Activated naive CD4-positive, alpha-beta T cell treated with anti-CD3 and anti-CD28 coated beads, Interleukin-2, amount 50 U/mL, for 72 hours (primary cell): ENCODE results near the gene GNL2. TPM values are rescaled to one million over a fixed set of nuclear protein-coding genes. Genes with fewer than 3 reads are reported as not detected.
A peak's percentile ranks its signal among the peaks of the same experiment; 100 is the strongest.
"Not testable (repeated sequence)": the region's sequence is repeated elsewhere in the genome, so short reads cannot be mapped to it uniquely, and the experiment has no call there.

Experiments
- ATAC-seq, 2 donors: fragments of 150-1000 bp; cut with Tn5 transposase; 2 replicates each; pipeline ENCODE4 v1.10.0; 2021; ENCODE audit warnings: mild to moderate bottlenecking in 2 of 2, moderate library complexity in 2 of 2
- DNase-seq, 2 donors: peaks; one replicate each; pipeline ENCODE4 v3.0.0; 2021 to 2022; ENCODE audit warnings: low spot score in 2 of 2
- H3K27ac Mint-ChIP-seq, 2 donors: one replicate each; pipeline ENCODE4 v1.8.0; 2022; ENCODE audit warnings: mild to moderate bottlenecking in 2 of 2, mixed read lengths in 2 of 2
- H3K36me3 Mint-ChIP-seq, 2 donors: one replicate each; pipeline ENCODE4 v1.8.0; 2022; ENCODE audit warnings: mixed read lengths in 2 of 2
- H3K9me3 Mint-ChIP-seq, 2 donors: one replicate each; pipeline ENCODE4 v1.8.0; 2022; ENCODE audit warnings: mixed read lengths in 2 of 2
- total RNA-seq, 2 donors: library from RNA; stranded (reverse); gene quantifications; one replicate each; pipeline ENCODE4 v1.2.3, GENCODE V29; 2022

GNL2 gene
- total RNA-seq, 2 donors from 2014 or later: 70.3 to 75.7 TPM

DNA sequence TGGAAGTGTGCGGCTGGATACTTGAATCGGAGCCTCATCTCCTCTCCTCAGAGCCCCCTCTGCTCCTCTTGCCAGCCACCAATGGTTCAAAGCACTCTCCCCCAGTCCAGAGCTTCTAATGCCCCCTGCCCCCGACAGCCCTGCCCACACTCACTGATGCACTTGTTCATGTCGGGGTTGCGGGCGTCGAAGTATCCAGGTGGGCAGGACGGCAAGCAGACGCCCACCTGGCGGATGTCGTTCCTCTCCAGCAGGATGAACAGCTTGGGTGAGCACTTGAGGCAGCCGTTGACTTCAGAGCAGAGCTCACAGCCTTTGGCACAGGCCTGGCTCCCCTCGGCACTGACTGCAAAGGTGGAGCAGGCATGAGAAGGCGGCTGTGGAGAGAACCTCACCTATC, 20.6 kb upstream of the GNL2 start:
- Mint-ChIP-seq H3K36me3 (no peaks in the 10 kb centered on the region), H3K9me3 (no peaks in the 10 kb centered on the region), H3K27ac (no peak overlapping the region)
- DNase-seq: no peak
- no peak for ATAC-seq

GRCh38 chr1:37614105-37614504, 18.4 kb upstream of the GNL2 start:
- Mint-ChIP-seq H3K9me3 (no peaks in the 10 kb centered on the region), H3K36me3 (no peaks in the 10 kb centered on the region), H3K27ac (no peak overlapping the region)
- no peak for DNase-seq
- no peak for ATAC-seq

GRCh38 chr1:37612186-37612585, 16.4 kb upstream of the GNL2 start:
- no peak for DNase-seq
- Mint-ChIP-seq H3K27ac (no peak overlapping the region), H3K36me3 (no peaks in the 10 kb centered on the region), H3K9me3 (no peaks in the 10 kb centered on the region)
- ATAC-seq: no peak

DNA sequence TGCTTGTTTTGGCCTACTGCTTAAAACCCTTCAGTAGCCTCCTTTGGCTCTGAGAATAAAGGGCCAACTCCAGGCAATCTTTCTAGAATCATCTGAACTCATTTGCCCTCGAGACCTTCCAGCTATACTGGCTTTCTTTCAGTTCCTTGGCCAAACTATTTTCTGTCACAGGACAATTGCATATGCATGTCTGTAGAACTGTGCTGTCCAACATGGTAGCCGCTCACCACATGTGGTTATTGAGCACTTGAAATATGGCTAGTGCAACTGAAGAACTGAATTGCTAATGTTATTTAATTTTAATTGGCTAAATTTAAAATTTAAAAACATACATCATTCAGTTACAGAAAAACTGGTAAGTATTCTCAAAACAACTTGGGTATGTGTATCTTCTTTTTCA, 14.3 kb upstream of the GNL2 start:
- H3K9me3 Mint-ChIP-seq: no peaks in the 10 kb centered on the region
- H3K27ac Mint-ChIP-seq: no peak overlapping the region
- DNase-seq: no peak
- ATAC-seq: no peak
- H3K36me3 Mint-ChIP-seq: no peaks in the 10 kb centered on the region

DNA sequence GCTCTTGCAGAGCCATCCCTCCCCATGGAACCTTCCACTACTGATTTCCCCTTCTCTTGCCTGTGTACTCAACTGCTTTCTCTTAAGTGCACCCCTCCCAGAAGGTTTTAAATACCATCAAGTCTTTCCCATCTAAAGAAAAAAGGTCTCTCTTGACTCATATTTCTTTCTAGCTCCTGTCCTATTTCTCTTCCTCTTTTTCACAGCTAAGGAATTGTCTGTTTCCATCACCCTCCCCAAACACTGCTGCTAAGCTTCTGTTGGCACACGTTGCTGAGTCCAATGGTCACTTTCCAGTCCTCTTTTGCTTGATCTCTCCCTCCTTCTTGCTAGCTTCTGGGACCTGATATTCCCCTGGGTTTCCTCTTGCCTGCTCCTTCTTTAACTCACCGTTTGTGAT, 13.3 kb upstream of the GNL2 start:
- ATAC-seq (no peak), DNase-seq (no peak)
- H3K27ac Mint-ChIP-seq: no peak overlapping the region
- H3K36me3 Mint-ChIP-seq: no peaks in the 10 kb centered on the region
- H3K9me3 Mint-ChIP-seq: no peaks in the 10 kb centered on the region

GRCh38 chr1:37606481-37607263, 10.9 kb upstream of the GNL2 start:
- DNase-seq: no peak
- H3K27ac Mint-ChIP-seq: no peak overlapping the region
- H3K9me3 Mint-ChIP-seq: no peaks in the 10 kb centered on the region
- no peak for ATAC-seq
- H3K36me3 Mint-ChIP-seq: no peaks in the 10 kb centered on the region

DNA sequence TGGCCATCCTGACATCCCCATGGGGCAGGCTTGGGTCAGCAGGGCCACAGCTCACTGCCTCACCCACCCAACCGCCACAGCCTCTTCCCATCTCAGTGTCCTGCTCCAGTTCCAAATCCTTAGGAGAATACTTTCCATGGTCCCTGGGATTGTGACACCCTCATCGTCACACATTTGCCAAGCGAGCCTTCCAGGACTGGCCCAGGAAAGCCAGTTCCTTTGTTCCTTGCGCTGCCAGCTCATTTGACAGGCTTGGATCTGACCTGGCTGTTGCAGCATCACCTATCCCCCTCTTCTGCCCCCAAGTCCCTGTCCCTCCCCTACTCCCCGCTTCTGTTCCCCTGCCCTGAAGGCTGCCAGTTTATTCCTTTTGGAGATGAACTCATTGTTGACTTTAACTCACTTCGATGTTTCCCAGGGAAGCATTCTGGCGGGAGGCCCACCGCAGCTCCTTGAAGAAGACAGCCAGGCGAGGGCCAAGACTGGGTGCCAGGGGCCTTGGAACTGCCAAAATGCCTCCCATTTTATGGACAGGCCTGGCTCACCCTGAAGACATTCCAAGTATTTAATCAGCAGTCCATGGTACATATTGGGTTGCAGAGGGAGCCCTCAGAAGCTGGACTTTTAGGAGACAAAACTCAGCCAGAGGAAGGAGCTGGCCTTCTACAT, 10.2 kb upstream of the GNL2 start:
- no peak for DNase-seq
- ATAC-seq: no peak
- Mint-ChIP-seq H3K27ac (no peak overlapping the region), H3K9me3 (no peaks in the 10 kb centered on the region), H3K36me3 (no peaks in the 10 kb centered on the region)

GRCh38 chr1:37605061-37605650, 9.4 kb upstream of the GNL2 start:
- H3K36me3 Mint-ChIP-seq: no peaks in the 10 kb centered on the region
- no peak overlapping the region for H3K27ac Mint-ChIP-seq
- ATAC-seq (no peak), DNase-seq (no peak)
- no peaks in the 10 kb centered on the region for H3K9me3 Mint-ChIP-seq

DNA sequence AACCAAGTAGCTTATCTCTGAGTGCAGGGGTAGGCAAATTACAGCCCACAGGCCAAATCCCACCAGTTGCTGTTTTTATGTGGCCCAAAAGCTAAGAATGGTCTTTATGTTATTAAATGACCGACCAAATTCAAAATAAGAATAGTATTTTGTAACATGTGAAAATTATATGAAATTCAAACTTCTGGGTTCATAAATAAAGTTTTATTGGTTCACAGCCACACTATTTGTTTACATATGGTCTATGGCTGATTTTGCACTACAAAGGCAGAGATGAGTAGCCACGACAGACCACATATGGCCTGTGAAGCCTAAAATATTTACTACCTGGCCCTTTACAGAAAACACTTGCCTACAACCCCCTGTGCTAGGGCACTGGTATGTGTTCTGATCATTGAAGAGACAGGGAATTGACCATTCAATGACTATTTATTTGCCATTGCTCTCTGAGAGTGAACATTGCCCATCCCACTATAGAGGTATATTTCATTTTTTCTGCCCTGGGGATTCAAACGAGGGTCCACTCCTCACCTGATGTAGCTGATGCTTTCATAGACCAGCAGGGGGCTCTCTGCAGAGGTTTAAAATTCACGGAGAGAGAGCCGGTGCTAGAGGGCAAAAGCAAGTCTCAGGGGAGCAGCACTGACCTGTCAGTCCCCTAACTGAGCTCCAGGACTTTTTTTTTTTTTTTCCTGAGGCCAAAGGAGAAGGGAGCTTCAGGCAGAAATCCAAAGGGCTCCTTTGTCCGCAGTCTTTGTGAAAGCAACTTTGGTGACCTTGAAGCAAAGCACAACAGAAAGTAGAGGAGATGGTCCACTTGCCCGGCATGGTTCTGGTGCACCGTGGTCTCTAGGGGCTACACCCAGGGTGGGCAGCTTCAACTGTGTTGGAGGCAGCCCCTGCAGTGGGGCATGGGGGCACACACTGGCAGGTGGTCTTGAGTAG, 7.3 kb upstream of the GNL2 start:
- ATAC-seq (peak; percentile 62 to 64), DNase-seq (peak in 1 of 2 donors; percentile 35)
- Mint-ChIP-seq H3K9me3 (no peaks in the 10 kb centered on the region), H3K27ac (no peak overlapping the region), H3K36me3 (no peaks in the 10 kb centered on the region)

DNA sequence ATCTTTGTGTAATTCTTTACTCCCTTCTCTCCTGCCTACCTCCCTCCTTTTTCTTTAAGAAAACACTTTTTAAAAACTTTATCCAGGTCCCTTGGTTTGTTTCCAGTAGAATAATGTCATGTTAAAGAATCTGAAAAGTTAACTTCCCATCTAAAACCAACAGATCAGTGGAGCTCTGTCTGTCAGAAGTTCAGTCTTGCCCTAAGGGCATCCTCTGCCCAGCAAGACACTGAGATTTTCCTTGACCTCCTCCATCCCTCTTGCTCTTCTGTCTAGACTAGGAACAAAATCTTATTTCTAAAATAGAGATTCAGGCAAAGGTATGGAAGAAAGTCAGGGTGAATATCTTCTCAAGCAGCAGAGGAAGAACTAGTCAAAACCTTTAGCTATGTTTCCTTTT, 5.7 kb upstream of the GNL2 start:
- DNase-seq (no peak), ATAC-seq (no peak)
- no peak overlapping the region for H3K27ac Mint-ChIP-seq
- no peaks in the 10 kb centered on the region for H3K9me3 Mint-ChIP-seq
- no peaks in the 10 kb centered on the region for H3K36me3 Mint-ChIP-seq

DNA sequence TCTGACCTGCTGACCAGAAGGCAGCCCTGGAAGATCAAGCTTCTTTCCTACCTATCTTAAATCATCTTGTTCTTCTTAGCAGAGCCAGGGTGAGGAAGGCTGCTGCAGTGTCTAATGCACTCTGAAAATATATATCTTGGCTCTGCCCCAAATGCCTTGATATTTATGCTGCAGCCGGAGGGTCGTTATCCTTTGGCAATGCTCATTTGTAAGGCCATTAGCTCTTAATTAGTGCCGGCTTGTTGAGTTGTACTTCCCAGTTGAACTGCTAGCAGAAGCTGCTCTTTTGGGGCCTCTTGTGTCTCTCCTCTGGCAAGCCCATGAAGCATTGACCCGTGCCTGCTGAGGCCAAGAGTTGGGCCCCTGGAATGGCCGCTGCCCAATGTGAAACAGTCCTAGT, 4.2 kb upstream of the GNL2 start:
- DNase-seq (no peak), ATAC-seq (no peak)
- no peak overlapping the region for H3K27ac Mint-ChIP-seq
- peaks cover 8% of the 10 kb centered on the region in 2 donors for H3K36me3 Mint-ChIP-seq
- no peaks in the 10 kb centered on the region for H3K9me3 Mint-ChIP-seq

- Mint-ChIP-seq H3K9me3 (no peaks in the 10 kb centered on the region), H3K27ac (peak overlapping the region; percentile 37 to 91), H3K36me3 (peaks cover 15 to 18% of the 10 kb centered on the region in 2 donors)
- peak; percentile 7 to 19 for ATAC-seq
- no peak for DNase-seq
Observed at GRCh38 chr1:37596182-37596667, 488 bp upstream of the GNL2 start.

GRCh38 chr1:37593726-37594125, 2.0 kb downstream of the GNL2 start:
- Mint-ChIP-seq H3K36me3 (peaks cover 22 to 30% of the 10 kb centered on the region in 2 donors), H3K27ac (no peak overlapping the region), H3K9me3 (no peaks in the 10 kb centered on the region)
- DNase-seq (no peak), ATAC-seq (no peak)

- no peaks in the 10 kb centered on the region for H3K9me3 Mint-ChIP-seq
- H3K36me3 Mint-ChIP-seq: peaks cover 14 to 36% of the 10 kb centered on the region in 2 donors
- H3K27ac Mint-ChIP-seq: peak overlapping the region in 1 of 2 donors; percentile 29
- ATAC-seq (peak; percentile 39 to 87), DNase-seq (no peak)
Observed at GRCh38 chr1:37588939-37589338, 6.8 kb downstream of the GNL2 start.

GRCh38 chr1:37584544-37584943, 11.2 kb downstream of the GNL2 start:
- peaks cover 10 to 23% of the 10 kb centered on the region in 2 donors for H3K36me3 Mint-ChIP-seq
- H3K9me3 Mint-ChIP-seq, DNase-seq, H3K27ac Mint-ChIP-seq, ATAC-seq: not testable (repeated sequence)

GRCh38 chr1:37575692-37576091, 20.0 kb downstream of the GNL2 start:
- no peaks in the 10 kb centered on the region for H3K9me3 Mint-ChIP-seq
- DNase-seq (no peak), ATAC-seq (peak; percentile 22 to 71)
- H3K27ac Mint-ChIP-seq: peak overlapping the region; percentile 49 to 96
- H3K36me3 Mint-ChIP-seq: peaks cover 26 to 66% of the 10 kb centered on the region in 2 donors
